ENCODE results near the gene PDCL3. TPM values are rescaled to one million over a fixed set of nuclear protein-coding genes. Genes with fewer than 3 reads are reported as not detected.

PDCL3 gene
- total RNA-seq, 1 donor from 2014 or later, result 21.6 TPM

DNA sequence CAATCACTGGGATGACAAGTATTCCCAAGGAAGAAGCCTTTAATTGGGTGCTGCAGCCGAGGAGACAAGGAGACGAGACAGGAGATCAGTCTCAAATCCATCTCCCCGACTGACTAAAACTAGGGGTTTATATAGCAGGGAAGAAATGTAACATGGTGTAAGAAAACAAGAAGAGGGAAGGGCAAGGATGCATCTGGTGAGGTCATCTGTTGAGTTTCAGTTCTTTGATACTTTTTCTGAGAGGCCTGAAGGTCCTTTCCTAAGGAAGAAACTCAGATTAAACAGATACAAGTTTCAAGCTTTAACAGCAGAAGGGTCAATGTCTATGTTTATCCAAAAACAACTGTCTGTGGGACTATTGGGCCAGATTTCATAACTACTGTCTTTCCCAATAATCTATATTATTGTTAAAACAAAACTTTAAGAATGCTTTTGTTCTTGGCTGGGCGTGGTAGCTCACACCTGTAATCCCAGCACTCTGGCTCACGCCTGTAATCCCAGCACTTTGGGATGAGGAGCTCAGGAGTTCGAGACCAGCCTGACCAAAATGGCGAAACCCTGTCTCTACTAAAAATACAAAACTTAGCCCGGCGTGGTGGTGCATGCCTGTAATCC is 2.5 kb upstream of the PDCL3 start:
- Histone ChIP-seq H3K27me3 (no peaks in the 10 kb centered on the region), H3K4me3 (no peak overlapping the region), H3K9me3 (no peaks in the 10 kb centered on the region), H3K36me3 (no peaks in the 10 kb centered on the region), H3K4me1 (peaks cover 12% of the 10 kb centered on the region), H3K27ac (no peak overlapping the region)
- intact Hi-C loops (cut with DNase I), result no loop called here
- DNase-seq (no peak), ATAC-seq (no peak)
- no peak for TF ChIP-seq CTCF (IDR thresholded peaks at IDR 0.05)

GRCh38 chr2:100561191-100561590 is 1.6 kb upstream of the PDCL3 start:
- intact Hi-C loops (cut with DNase I), result no loop called here
- no peaks in the 10 kb centered on the region for H3K36me3 ChIP-seq
- no peaks in the 10 kb centered on the region for H3K9me3 ChIP-seq
- H3K4me1 ChIP-seq, result peaks cover 12% of the 10 kb centered on the region
- H3K4me3 ChIP-seq, result no peak overlapping the region
- TF ChIP-seq CTCF (IDR thresholded peaks at IDR 0.05), result no peak
- H3K27me3 ChIP-seq, result no peaks in the 10 kb centered on the region
- H3K27ac ChIP-seq, result peak overlapping the region; percentile 91
- DNase-seq (no peak), ATAC-seq (no peak)

DNA sequence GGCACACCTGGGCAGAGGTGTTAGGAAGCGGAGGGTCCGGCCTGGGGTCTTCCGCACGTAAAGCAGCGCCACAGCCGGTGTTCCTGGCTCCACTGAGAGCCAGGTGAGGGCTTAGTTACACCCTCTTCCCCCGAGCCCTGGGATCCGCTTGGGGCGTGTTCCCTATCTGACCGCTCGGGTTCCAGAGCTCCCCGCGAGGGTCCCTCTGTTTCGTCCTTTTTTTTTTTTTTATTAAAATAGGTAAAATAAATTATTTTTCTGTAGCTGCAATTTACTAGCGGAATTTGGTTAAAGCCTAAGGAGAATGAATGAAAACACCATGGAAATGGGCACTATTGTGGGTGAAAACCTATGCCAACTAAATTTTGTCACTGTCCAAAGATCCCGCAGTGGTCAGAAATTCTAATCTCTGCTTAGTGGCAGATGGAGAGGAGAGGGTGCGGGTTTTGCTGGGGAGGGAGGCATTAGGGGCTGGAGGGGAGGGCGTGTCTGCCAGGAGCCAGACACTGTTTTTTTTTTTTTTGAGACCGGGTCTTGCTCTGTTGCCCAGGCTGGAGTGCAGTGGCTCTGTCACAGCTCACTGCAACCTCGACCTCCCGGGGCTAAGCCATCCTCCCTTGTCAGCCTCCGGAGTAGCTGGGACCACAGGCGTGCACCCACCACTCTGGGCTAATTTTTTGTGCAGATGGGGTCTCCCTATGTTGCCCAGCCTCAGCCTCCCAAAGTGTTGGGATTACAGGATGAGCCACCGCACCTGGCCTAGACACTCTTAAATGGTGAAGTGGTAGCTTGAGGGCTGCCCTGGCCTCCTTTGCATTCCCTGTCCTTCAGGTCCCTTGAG is 834 bp downstream of the PDCL3 start:
- H3K4me1 ChIP-seq, result peaks cover 12% of the 10 kb centered on the region
- peak overlapping the region; percentile 80 for H3K4me3 ChIP-seq
- H3K9me3 ChIP-seq, result no peaks in the 10 kb centered on the region
- no peak for TF ChIP-seq CTCF (IDR thresholded peaks at IDR 0.05)
- no peak for ATAC-seq
- DNase-seq, result no peak
- H3K27ac ChIP-seq, result peak overlapping the region; percentile 91
- intact Hi-C loops (cut with DNase I), result no loop called here
- no peaks in the 10 kb centered on the region for H3K27me3 ChIP-seq
- peaks cover 16% of the 10 kb centered on the region for H3K36me3 ChIP-seq

GRCh38 chr2:100568989-100569388 is 6.2 kb downstream of the PDCL3 start:
- Histone ChIP-seq H3K9me3 (no peaks in the 10 kb centered on the region), H3K27me3 (no peaks in the 10 kb centered on the region), H3K4me1 (peaks cover 5% of the 10 kb centered on the region), H3K27ac (no peak overlapping the region), H3K36me3 (peaks cover 65% of the 10 kb centered on the region), H3K4me3 (no peak overlapping the region)
- no peak for DNase-seq
- TF ChIP-seq CTCF (IDR thresholded peaks at IDR 0.05), result no peak
- intact Hi-C loops (cut with DNase I), result no loop called here
- no peak for ATAC-seq

DNA sequence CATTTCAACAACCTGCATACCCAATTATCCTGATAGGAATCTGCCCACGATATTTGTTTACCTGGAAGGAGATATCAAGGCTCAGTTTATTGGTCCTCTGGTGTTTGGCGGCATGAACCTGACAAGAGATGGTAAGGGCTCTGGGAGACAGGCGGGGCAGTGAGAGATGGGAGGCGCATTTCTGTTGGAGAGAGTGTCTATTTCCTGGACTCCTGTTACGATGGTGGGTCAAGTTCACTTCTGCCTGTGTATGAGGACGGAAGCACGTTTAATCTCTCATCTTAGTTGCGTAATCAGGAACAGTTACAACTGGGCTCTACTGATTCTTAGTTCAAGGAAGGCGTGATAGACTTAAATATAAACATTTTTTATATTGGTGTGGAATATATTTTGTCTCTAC is 8.9 kb downstream of the PDCL3 start:
- Histone ChIP-seq H3K27ac (no peak overlapping the region), H3K9me3 (no peaks in the 10 kb centered on the region), H3K27me3 (no peaks in the 10 kb centered on the region), H3K4me3 (no peak overlapping the region), H3K4me1 (no peaks in the 10 kb centered on the region), H3K36me3 (peaks cover 91% of the 10 kb centered on the region)
- ATAC-seq, result peak; percentile 51
- no peak for TF ChIP-seq CTCF (IDR thresholded peaks at IDR 0.05)
- no peak for DNase-seq
- intact Hi-C loops (cut with DNase I), result no loop called here

Measured in upper lobe of right lung (tissue), 1 donor.